GM21723 (cell line): ENCODE results near the gene MUC6.
A peak's percentile ranks its signal among the peaks of the same experiment; 100 is the strongest.

Experiments
- ATAC-seq: cut with Tn5 transposase; IDR thresholded peaks from one replicate; pipeline ENCODE4 v1.9.1; 2021; ENCODE audit warnings: mild to moderate bottlenecking, moderate library complexity; ENCODE audit not compliant: unreplicated experiment

MUC6 gene

DNA sequence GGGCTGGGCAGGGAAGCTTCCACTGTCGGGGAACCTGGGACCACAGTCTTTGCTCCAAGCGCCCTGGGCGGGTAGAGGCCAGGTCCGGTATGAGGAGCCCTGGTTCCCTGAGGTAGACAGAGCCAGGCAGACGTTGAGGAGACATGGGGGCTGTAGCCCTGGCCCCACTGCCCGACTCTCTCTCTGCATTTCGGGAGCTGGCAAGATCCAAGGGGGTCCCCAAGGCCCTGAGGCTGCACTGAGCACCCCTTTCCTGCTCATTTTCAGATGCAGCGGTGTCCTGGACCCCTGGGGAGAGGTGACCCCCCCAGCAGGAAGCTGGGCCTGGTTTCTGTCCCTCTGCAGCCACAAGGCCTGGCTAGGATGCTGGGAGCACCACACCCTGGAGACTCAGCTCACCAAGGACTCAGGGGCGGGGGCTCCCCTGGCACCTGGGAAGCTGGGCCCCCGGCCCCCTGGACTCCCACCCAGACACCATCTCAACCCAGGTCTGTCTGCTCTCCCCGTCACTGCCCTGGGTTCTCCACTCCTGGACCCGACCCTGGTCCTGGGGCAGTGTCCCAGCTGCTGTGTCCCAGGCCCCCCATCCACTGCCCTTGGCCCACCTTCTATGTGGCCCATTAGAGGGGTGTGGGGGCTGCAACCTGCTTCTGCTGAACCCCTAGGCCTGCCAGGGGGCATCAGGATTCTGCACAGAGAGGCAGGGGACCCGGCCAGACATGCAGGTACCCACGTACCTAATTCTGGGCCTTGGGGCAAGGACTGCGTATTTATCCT, 15.0 kb upstream of the MUC6 start:
- no peak for ATAC-seq

DNA sequence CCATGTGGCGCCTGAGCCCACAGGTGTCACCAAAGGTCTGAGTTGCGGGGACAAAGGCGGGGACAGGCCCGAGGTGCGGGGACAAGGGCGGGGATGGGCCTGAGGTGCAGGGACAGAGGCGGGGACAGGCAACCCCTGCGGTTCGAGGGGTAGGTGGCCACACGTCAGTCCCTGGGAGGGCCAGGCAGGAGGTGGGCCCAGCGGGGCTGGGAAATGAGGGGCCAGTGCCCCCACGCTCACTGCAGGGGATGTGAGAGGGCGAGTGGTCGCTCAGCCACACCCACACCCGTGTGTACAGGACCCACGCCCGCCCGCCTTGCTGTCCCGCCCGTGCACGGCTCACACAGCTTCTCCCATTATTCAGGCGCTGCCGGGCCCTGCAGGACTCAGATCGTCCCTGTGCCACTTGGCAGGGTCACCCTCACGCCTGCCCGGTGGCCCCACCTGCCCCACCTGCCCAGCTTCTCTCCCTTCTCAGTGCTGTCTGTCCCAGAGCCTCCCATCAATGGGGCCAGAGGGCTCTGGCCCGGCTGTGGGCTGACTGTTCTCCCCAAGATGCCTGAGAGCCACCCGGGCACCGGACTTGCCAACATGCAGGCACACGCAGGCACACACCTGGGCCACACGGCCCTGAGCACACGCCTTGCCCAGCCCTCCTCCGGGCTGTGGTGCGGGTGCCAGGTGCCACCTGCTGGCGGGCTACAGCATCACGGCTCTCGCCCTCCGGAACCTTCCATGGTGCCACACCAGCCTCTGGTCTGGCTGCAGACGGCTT, 14.2 kb upstream of the MUC6 start:
- ATAC-seq: peak; percentile 82

DNA sequence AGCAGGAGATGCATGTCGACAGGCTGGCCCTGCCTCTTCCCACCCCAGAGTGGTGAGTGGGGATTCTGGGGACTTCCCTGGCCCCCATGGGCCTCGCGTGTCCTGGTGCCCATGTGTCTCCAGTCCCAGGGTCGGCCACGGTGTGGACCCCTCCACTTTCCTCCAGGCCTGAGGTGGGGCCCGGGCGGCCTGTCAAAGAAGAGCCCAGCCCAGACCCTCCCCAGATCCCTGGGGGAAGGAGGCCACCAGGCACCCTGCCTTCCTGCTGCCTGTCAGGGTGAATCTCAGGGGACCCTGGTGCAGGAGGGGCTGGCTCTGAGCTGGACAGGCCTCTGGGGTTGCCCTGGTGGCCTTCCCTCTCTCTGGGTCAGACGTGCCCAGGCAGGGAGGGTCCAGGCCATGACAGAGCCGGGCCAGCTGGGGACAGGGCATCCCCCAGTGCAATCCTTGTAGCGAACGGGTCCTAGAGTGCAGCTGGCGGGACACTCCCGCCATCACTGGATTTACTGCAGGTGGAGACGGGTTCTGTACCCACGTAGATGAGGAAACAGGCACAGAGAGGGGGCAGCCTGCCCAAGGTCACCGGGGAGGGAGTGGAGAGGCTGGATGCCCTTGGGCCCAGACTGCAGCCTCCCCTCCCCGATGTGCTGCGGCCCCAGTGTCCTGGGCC, 13.5 kb upstream of the MUC6 start:
- ATAC-seq: no peak

DNA sequence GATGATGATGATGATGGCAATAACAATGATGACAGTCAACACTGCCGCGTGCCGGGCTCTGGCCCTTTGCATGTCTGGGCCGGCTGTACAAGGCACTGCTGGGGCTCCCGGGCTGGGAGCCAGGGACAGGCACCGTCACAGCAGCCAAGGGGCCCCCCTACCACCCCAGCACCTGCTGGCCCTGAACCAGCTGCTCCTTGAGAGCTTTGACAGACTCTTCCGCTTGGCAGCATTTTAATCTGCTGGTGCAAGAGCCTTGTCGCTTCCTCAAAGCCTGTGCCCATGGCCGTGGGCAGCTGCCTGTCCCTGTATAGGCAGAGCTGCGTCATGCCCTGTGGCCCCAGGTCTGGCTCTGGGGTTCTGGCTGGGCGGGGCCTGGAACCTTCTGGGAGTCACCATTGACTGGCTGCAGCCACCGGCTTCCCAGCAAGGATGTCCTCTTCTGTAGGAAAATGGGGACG, 12.9 kb upstream of the MUC6 start:
- no peak for ATAC-seq

DNA sequence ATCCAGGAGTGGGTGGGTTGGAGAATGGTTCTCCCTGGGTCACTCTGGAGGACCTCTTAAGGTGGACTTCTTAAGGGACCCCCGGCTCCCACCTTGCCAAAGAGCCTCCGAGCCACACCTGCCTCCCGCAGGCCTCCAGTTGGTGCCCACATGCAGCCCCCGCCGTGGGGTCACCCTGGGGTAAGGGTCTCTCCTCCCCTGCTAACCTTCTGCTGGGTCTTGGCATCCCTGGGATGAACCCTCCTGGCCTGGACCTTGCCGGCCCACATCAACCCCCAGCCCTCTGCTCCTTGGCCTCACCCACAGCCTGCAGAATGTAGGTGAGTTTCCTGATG, 12.5 kb upstream of the MUC6 start:
- no peak for ATAC-seq

DNA sequence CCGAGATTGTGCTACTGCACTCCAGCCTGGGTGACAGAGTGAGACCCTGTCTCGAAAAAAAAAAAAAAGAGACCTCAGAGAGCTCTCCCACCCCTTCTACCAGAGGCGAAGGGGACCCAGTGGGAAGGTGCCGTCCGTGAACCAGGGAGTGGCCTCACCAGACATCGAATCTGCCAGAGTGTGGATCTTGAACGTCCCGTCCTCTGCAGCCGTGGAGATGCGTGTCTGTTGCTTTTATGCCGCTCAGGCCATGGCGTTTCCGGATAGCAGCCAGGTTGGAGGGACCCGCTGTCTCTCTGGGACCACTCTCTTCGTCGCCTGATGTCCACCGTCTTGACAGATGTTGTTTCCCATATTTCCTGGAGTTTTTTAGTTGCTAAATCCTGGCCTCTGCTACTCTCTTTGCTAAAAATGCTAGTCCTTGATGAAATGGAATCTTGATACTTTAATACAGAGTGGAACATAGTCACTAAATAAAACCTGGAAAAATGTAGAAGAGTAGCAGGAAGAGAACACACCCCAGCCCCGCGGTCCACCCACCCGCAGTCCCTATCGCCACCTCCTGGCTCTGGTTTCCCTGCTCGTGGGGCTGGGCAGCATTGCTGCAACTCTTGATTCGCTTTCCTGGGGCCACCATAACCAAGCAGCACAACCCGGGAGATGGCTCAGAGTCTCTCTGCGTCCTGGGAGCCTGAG, 12.0 kb upstream of the MUC6 start:
- no peak for ATAC-seq

DNA sequence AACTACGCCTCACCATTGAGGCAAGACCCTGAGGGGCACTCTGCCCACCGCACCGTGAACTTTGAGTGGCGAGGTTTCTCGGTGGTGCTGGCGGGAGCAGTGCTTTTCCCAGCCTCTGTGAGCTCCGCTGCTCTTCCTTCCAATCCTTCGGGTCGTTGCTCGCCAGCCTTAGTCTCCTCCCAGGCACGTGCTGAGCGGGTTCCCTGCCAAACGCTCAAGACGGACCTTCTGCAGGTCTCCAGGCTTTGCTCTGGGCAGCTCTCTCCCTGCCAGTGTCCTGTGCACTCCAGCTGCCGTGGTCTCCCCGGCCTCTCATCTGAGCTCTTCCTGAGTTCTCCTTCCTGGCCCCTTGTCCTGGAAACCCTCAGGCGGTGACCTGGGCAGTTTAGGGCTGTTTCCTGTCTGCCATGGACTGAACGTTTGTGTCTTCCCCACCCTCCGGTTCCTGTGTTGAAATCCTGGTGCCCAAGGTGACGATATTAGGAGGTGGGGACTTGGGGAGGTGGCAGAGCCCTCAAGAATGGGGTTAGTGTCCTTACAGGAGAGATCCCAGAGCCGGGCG, 11.2 kb upstream of the MUC6 start:
- ATAC-seq: no peak

DNA sequence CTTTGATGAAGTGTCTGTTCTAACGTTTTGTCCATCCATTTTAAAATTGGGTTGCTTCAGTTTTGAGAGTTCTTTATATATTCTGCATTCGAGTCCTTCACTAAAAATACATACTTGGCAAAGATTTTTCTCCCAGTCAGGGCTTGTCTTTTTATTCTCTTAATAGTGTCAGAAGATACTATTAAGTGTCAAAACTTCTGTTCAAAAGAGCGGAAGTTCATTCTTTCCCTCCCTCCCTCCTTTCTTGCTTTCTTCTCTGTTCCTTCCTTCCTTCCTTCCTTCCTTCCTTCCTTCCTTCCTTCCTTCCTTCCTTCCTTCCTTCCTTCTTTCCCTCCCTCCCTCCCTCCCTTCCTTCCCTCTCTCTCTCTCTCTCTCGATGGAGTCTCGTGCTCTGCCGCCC, 7.6 kb upstream of the MUC6 start:
- ATAC-seq: no peak

DNA sequence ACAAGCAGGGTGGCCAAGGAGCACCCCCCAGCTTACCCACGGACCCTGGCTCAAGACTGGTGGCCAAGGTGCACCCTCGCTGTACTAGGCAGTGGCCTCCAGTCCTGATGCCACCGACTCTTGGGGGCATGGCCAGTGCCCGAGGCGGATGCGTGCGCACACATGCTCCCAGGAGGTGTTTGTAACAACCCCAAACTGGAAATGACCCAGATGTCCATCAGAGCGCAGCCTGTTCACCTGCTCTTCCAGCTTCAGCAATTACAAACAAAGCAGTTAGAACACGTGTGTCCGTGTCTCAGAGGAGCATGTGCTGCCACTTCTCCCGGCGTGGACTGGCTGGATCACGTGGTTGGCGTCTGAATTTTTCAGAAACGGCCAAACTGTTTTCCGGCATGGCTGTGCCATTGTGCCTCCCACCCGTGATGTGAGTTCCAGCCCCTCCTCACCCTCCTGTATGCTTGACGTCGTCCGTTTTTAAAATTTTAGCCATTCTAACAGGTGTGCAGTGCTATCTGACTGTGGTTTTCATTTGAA, 7.1 kb upstream of the MUC6 start:
- no peak for ATAC-seq

DNA sequence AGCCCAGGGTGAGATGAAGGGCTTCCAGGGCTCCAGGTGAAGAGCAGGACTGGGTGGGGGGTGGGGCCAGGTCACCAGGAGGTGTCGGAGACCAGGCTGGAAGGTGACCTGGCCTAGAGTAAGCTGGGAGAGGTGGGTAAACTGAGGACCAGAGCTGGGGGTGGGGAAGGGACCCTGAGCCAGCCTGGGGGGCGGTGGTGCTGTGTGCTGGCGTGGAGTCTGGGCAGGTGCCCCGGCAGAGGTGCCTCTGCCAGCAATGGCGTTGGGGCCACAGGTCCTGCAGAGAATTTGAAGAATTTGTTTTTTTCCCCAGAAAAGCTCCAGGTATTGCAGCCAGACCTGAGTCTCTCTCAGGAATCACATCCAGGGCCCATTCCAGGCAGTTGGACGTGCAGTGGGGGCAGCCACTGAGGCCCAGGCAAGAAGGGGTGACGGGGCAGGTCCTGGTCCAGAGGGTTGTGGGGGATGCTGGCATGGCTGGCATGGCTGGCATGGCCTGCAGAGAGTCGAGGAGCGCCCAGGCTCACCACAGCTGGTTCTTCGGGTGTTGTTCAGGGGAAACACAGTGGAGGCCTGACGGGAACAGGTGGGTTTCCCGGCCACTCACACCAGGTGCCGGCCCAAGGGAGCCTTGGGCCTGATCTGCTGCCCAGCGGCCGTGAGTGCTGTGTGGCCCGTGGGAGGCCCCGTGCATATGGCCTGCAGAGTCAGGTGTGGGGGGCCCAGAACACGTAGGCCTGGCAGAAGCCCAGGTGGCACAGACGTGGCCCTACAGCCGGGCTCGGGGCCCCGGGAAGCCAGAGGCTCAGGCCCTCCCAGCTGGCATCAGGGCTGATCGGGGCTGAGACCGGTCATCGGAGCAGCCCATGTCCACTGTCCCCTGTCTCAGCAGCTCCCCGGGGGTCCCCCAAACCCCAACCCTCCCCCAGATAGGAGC, 6.4 kb upstream of the MUC6 start:
- no peak for ATAC-seq

DNA sequence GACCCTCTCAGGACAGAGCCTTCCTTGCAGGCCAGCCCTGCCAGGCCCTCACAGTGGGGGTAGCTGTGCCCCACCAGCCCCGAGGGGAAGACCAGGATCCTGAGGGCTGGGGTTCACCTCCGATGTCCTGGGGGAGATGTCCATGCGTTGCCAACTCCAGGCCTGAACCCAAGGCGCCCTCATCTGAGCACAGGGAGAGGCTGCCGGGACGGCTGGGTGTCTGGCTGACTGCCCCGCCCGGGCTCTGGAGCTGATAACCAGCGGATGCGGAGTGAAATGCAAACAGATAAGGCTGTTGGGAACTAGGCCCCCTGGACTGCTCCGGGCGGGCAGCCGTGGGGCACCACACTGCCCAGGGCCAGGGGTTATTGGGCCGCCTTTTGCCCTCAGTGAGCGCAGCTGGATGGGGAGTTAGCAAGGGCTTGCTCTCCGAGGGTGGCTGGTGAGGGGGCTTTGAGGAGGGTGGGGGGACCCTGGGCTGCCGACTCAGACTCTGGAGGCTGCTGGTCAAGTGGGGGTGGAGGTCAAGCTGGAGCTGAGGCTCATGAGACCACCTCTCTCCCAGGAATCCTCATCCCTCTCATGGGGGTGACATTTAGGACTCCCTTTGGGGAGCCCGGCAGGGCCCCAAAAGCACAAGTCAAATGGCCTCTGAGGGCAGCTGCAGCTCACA, 5.6 kb upstream of the MUC6 start:
- ATAC-seq: no peak

DNA sequence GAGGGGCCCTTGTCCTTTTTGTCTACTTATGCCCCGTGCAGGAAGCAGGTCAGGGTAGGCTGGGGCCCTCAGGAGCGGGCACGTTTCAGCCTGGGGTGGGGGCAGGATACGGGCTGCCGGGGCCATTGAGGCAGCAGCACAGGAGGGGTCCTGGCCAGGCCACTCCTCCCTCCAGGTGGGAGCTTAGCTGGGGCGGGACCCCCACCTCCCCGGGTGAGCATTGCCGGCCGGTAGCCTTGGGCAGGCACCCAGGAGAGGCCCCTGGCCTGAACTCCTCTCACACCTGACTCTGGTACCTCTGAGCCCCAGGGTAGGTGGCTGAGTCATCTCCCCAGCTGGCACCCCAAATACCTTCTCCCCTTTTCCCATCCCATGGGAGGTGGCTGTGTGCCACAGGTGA, 5.0 kb upstream of the MUC6 start:
- no peak for ATAC-seq

DNA sequence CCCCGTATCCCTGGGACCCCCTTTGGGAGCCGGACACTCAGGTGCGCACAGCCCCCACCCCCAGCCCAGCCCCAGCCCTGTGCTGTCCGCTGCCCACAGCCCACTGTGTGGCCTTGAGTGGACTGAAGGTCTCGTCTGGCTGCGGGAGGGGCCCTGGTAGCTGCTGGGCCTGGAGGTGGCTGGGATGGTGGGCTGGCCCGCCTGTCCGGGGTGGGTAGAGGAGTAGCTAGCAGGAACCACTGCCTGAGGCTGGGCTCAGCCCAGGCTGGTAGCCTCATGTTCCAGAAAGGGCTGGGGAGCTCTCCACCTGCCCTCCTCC, 4.6 kb upstream of the MUC6 start:
- ATAC-seq: no peak

DNA sequence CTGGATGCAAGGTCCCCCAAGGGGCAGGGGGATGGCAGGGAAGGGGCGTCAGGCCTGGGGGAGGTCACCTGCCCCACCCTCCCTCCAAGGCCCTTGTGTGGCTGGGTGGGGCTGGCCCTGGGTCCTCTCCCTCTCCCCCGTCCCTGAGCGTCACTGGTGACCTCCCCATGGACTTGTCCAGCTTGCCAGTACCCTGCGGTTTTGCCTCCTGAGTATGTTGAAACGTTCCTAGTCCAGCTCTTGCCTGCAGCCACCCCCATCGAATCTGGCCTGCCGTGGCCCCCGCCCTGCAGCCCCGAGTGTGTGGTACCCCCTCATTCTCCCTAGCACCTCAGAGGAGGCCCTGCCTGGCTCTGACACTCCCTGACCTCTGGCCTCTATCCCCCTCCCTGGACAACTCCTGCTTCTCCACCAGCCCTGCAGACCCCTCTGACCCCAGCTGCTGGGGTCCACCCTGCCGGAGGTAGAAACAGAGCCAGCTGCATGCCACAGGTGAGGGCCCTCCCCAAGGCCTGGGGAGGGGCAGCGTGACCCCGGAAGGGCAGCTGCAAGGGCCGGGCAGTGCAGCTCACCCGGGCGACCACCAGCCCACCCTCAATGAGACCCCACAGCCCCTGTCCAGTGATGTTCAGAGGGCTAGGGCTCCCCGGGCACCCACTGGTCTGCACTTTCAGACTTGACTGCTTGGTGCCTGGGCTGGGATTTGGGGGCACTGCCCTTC, 4.1 kb upstream of the MUC6 start:
- no peak for ATAC-seq

DNA sequence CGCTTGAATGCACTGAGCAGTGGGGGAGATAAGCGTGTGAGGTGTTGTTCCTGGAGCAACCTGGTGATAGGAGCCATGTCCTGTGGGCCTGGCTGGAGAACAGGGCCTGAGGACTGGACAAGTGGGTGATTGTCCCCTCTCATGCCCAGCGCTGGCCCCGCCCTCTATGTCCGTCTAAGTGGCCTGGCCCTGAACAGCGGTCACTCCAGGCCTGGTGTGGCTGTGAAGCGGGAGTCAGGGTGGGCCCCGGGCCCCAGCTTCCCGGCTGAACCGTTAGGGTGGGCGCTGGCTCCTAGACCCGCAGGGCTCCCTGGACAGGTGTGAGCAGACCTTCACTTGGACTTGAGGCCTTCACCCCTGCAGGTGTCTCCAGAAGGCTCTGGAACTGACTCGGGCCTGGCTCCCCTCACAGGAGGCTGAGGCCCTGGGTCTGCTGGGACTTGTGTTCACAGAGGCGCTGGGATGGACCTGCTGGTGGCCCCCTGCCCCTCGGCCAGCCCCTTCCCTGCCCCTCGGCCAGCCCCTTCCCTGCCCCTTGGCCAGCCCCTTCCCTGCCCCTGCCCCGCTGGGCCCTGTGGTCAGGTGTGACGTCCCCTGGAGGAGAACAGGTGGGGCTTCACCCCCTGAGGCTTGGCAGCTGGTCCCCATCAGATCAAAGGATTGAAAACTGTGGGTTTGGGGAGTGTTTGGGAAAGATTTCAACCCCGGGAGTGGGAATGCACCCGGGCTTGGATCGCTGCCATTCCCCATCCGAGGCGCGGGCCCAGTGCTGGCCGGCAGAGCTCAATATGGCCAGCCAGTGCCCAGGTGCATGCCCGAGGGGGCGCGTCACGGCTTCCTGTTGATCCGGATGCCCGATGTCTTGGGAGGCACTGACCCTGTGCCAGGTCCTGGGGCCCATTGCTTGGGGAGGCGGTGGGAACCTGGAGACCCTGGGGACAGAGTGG, 3.2 kb upstream of the MUC6 start:
- no peak for ATAC-seq

DNA sequence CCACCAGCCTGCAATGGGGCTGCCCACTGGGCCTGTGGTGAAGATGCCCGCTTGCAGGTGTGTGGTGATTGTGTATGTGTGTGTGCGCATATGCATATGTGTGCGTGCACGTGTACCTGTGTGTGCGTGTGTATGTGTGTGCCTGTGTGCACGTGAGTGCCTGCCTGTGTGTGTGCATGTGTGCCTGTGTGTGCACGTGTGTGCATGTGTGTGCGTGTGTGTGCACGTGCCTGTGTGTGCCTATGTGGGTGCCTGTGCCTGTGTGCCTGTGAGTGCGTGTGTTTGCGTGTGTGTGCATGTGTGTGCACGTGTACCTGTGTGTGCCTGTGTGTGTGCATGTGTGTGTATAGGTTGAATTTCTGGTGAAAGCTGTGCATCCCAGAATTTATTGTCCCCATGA, 2.4 kb upstream of the MUC6 start:
- ATAC-seq: no peak

DNA sequence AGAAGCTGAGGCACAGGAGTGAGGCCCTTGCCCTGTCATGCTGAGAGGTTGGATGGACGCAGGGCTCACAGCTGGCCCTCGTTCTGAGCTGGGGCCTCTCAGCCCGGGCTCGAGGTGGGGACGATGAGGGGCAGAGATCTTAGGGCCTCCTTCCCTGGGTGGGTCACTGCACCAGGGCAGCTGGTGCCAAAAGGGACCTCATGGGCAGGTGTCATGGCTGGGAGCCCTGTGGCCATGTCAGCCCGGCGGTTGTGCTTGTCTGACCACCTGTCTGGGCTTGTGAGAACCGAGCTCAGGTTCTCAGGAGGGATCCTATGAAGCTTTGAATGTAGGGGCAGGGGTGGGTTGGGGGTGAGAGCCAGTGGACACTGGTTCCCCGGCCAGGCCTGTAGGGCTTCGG, 1.8 kb upstream of the MUC6 start:
- ATAC-seq: no peak
